HL-60 (cell line): Measurements from ENCODE around the gene CDC42BPA.

Experiments used
- DNase-seq, 2 experiments: peaks; one replicate each; pipeline ENCODE4 v3.0.0-alpha.2; 2010 to 2020; ENCODE audit warnings: low read depth in 1 of 2, low spot score in 1 of 2
- H3K27ac ChIP-seq: fragments of 250-450 bp; sonication (Bioruptor Pico); replicated peaks from 2 replicates; pipeline ENCODE4 v1.5.1; 2020; ENCODE audit warnings: mild to moderate bottlenecking, moderate library complexity
- H3K27me3 ChIP-seq: fragments of 250-450 bp; sonication (Bioruptor Pico); 2 replicates; pipeline ENCODE4 v1.5.1; 2021; ENCODE audit warnings: mild to moderate bottlenecking, moderate library complexity; ENCODE audit not compliant: insufficient read depth, poor library complexity, severe bottlenecking
- H3K4me3 ChIP-seq: replicated peaks from 2 replicates; pipeline ENCODE4 v1.5.1; 2011; ENCODE audit warnings: mild to moderate bottlenecking, control low read depth, low read length; ENCODE audit not compliant: insufficient read depth
- CTCF ChIP-seq: IDR thresholded peaks from one replicate; pipeline ENCODE4 v1.5.1; 2011; ENCODE audit warnings: low read length, control low read depth, inconsistent platforms; ENCODE audit not compliant: insufficient read depth
- GABPA ChIP-seq: IDR thresholded peaks from 2 replicates; pipeline ENCODE4 v1.6.1; 2012; ENCODE audit warnings: low read depth
- POLR2AphosphoS5 ChIP-seq: IDR thresholded peaks from 2 replicates; pipeline ENCODE4 v1.6.1; 2012; ENCODE audit warnings: low read depth
- REST ChIP-seq: IDR thresholded peaks from 2 replicates; pipeline ENCODE4 v1.6.1; 2012; ENCODE audit warnings: low read depth; ENCODE audit not compliant: insufficient replicate concordance
- SPI1 ChIP-seq: IDR thresholded peaks from 2 replicates; pipeline ENCODE4 v1.6.1; 2012; ENCODE audit warnings: low read depth, mild to moderate bottlenecking, borderline replicate concordance

CDC42BPA gene

GRCh38 chr1:227265891-227266290 is 52.4 kb downstream of the CDC42BPA start:
- H3K4me3 ChIP-seq = no peak overlapping the region
- no peak overlapping the region for H3K27ac ChIP-seq
- no peak for DNase-seq
- TF ChIP-seq SPI1 = no peak
- no peak for TF ChIP-seq GABPA
- no peak for TF ChIP-seq REST
- no peak for TF ChIP-seq CTCF
- TF ChIP-seq POLR2AphosphoS5 = no peak
- H3K27me3 ChIP-seq = no peaks in the 10 kb centered on the region

DNA sequence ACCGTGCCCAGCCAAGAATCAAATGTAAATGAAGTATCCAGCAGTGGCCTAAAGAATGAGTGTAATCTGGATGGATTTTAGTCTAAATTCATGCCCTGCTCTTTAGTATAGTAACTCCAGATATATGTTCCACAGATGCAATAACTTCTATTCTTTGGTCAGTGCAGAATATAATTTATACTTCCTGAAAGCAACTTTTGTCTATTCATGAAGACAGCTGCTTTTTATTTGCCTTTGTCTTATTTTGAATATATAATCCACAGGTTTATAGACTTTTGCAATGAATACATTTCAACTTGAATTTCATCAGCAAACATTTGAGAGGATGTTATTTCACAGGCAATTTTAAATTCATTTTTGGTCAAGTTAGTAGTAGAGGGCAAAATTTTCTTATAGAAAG is 54.4 kb downstream of the CDC42BPA start:
- DNase-seq = no peak
- TF ChIP-seq POLR2AphosphoS5 (no peak), GABPA (no peak), REST (no peak), CTCF (no peak), SPI1 (no peak)
- Histone ChIP-seq H3K4me3 (no peak overlapping the region), H3K27ac (no peak overlapping the region), H3K27me3 (no peaks in the 10 kb centered on the region)

DNA sequence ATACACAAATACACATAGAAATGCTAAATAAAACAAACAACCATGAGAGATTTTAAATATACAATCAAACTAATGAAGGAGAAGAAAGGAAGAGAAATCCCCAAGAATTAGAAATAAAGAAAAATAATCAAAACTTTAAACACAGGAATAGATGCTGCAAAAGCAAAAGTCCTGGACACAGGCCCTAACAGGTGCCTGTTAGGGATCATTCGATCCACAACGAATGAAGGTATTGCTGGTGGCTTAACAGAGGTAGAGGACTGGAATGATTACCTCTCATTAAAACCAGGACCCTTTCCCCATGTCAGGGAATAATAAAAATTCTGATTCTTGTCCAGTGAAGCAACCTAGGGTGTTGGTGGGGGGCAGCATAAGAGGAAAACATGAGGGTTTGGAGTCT is 56.8 kb downstream of the CDC42BPA start:
- no peak for TF ChIP-seq REST
- no peak for TF ChIP-seq GABPA
- no peak for TF ChIP-seq SPI1
- TF ChIP-seq POLR2AphosphoS5 = no peak
- Histone ChIP-seq H3K27me3 (no peaks in the 10 kb centered on the region), H3K27ac (no peak overlapping the region), H3K4me3 (no peak overlapping the region)
- DNase-seq = no peak
